Stomach (tissue), 9 donors: ENCODE measurements around the gene MYO16. TPM values are rescaled to one million over a fixed set of nuclear protein-coding genes. Genes with fewer than 3 reads are reported as not detected.

Experiments used
- DNase-seq, 2 donors: peaks; one replicate each; pipeline versions ENCODE4 v3.0.0 to v3.0.0-alpha.2; 2013 to 2019
- H3K27ac ChIP-seq, 5 donors: fragments of 200-600 bp in 4 of 5; sonication (generic) in 4 of 5; one replicate each; pipeline ENCODE4 v1.5.1; 2013 to 2019; ENCODE audit warnings: mild to moderate bottlenecking in 1 of 5, moderate library complexity in 1 of 5
- H3K27me3 ChIP-seq, 3 donors: fragments of 200-600 bp; sonication (generic); one replicate each; pipeline ENCODE4 v1.5.1; 2017 to 2019; ENCODE audit warnings: mixed run types in 1 of 3
- H3K36me3 ChIP-seq, 4 donors: fragments of 200-600 bp; sonication (generic); 1 replicate in 3 of 4; 2 replicates in 1 of 4; pipeline ENCODE4 v1.5.1; 2016 to 2019
- H3K4me1 ChIP-seq, 4 donors: fragments of 200-600 bp; sonication (generic); one replicate each; pipeline ENCODE4 v1.5.1; 2016 to 2019
- H3K4me3 ChIP-seq, 4 donors: fragments of 200-600 bp; sonication (generic) in 3 of 4; one replicate each; pipeline ENCODE4 v1.5.1; 2016 to 2019; ENCODE audit warnings: mild to moderate bottlenecking in 1 of 4
- H3K9me3 ChIP-seq, 4 donors: fragments of 200-600 bp; sonication (generic); one replicate each; pipeline ENCODE4 v1.5.1; 2016 to 2019
- CTCF ChIP-seq, 7 experiments: fragments of 450-650 bp in 4 of 7; fragments of 200-600 bp in 3 of 7; sonication (generic) in 3 of 7; IDR thresholded peaks; one replicate each; pipeline ENCODE4 v1.5.1; 2016 to 2019; ENCODE audit warnings: antibody characterized with exemption in 7 of 7, control low read depth in 2 of 7, mild to moderate bottlenecking in 1 of 7
- EP300 ChIP-seq: sonication (generic); formaldehyde crosslinking; IDR thresholded peaks from one replicate; pipeline ENCODE4 v1.6.1; 2017; ENCODE audit warnings: antibody characterized with exemption
- POLR2A ChIP-seq, 4 donors: fragments of 450-650 bp; IDR thresholded peaks; one replicate each; pipeline ENCODE4 v1.6.1; 2016; ENCODE audit warnings: antibody characterized with exemption in 4 of 4, control low read depth in 2 of 4, mild to moderate bottlenecking in 1 of 4, moderate library complexity in 1 of 4
- POLR2AphosphoS5 ChIP-seq, 3 donors: sonication (generic); formaldehyde crosslinking; IDR thresholded peaks; one replicate each; pipeline ENCODE4 v1.6.1; 2016; ENCODE audit warnings: antibody characterized with exemption in 3 of 3
- WGBS, 5 donors: extraction: QIAGEN DNeasy Blood & Tissue Kit in 3 of 5; methylation state at CpG; one replicate each; pipeline versions ENCODE4 v1.1.5 to v1.1.7; 2013 to 2018; 5-methylcytosine and 5-hydroxymethylcytosine counted together
- intact Hi-C: fragments of 100-400 bp; cut with DNase I; formaldehyde crosslinking; loops from one replicate; pipeline ENCODE4 v1.15.1; 2023; ENCODE audit warnings: low total_unique reads
- polyA plus RNA-seq, 3 donors: library from polyadenylated mRNA; stranded (reverse); fragments of 200-250 nt; gene quantifications; one replicate each; pipeline ENCODE4 v1.2.3, GENCODE V29; 2013
- total RNA-seq, 5 donors: library from RNA; depleted of rRNA; stranded (reverse); fragments of >200 nt; gene quantifications; one replicate each; pipeline versions ENCODE4 v1.1.0 to v1.2.3, GENCODE V29; 2014 to 2016
- donor health status: healthy with polysubstance abuse.
- donor health status: Bipolar disorder and iron deficiency.
- donor health status: healthy.

MYO16 gene
- total and polyA plus RNA-seq, 8 donors: under 0.01 to 1.8 (median 0.15) TPM; not detected in 3

DNA sequence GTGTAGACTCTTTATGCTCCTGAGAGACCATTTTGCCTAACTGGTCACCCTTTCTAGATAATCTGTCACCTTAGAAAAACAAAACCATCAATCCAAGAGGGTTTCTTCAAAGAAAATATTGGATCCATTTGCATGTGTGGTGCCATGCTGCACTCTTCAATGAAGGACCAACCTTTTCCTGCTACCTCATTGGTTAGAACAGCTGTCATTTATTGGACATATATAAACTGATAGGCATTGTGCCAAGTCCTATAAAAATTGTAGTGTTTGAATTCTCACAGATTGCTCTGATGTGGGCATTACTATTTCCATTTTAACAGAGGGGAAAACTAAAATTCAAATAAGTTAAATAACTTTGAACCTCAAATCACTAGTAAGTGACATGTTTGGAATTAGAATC, 333.2 kb downstream of the MYO16 start:
- TF ChIP-seq CTCF (IDR thresholded peaks at IDR 0.05) (no peak), POLR2AphosphoS5 (IDR thresholded peaks at IDR 0.05) (no peak), POLR2A (IDR thresholded peaks at IDR 0.05) (no peak), EP300 (no peak)
- Histone ChIP-seq H3K9me3 (no peaks in the 10 kb centered on the region), H3K27ac (no peak overlapping the region), H3K4me3 (no peak overlapping the region), H3K27me3 (no peaks in the 10 kb centered on the region), H3K4me1 (peaks cover 0 to 7% (median 0%) of the 10 kb centered on the region in 4 donors), H3K36me3 (no peaks in the 10 kb centered on the region)
- intact Hi-C loops: no loop called here
- no peak for DNase-seq

- DNase-seq: no peak
- TF ChIP-seq POLR2AphosphoS5 (IDR thresholded peaks at IDR 0.05) (no peak), CTCF (IDR thresholded peaks at IDR 0.05) (no peak)
- Histone ChIP-seq H3K36me3 (no peaks in the 10 kb centered on the region), H3K4me3 (no peak overlapping the region), H3K27ac (no peak overlapping the region), H3K4me1 (peaks cover 0 to 5% (median 0%) of the 10 kb centered on the region in 4 donors), H3K9me3 (no peaks in the 10 kb centered on the region), H3K27me3 (no peaks in the 10 kb centered on the region)
- intact Hi-C loops: no loop called here
- 79 to 89% (median 85%) methylated on average over 3 of the region's 3 CpGs for WGBS, 5 donors
Observed at GRCh38 chr13:108963276-108963810, 333.9 kb downstream of the MYO16 start.

GRCh38 chr13:108963846-108964600, 334.6 kb downstream of the MYO16 start:
- DNase-seq: no peak
- H3K4me1 ChIP-seq: peaks cover 0 to 5% (median 0%) of the 10 kb centered on the region in 4 donors
- intact Hi-C loops: no loop called here
- H3K36me3 ChIP-seq: no peaks in the 10 kb centered on the region
- TF ChIP-seq EP300 (no peak), CTCF (IDR thresholded peaks at IDR 0.05) (no peak), POLR2A (IDR thresholded peaks at IDR 0.05) (no peak), POLR2AphosphoS5 (IDR thresholded peaks at IDR 0.05) (no peak)
- H3K27ac ChIP-seq: no peak overlapping the region
- H3K9me3 ChIP-seq: no peaks in the 10 kb centered on the region
- H3K4me3 ChIP-seq: no peak overlapping the region
- no peaks in the 10 kb centered on the region for H3K27me3 ChIP-seq
- 71 to 81% (median 74%) methylated on average over 10 of the region's 10 CpGs for WGBS, 5 donors

DNA sequence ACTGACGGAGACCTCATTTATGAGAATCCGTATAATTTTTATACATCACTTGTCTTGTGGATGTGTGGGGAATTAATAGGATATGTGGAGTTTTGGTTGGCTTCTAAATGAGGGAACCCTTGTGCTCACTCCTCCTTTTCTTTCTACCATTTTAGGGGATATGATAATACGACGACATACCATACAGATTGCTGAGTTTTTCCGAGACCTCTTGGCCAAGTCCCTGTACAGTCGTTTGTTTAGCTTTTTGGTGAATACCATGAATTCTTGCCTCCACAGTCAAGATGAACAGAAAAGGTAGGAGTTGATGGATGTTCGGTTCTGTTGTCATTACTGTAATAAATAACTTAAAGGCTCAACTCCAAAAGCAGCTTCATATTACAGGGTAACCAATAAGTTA, 335.2 kb downstream of the MYO16 start:
- no peaks in the 10 kb centered on the region for H3K9me3 ChIP-seq
- peaks cover 0 to 5% (median 0%) of the 10 kb centered on the region in 4 donors for H3K4me1 ChIP-seq
- no peak overlapping the region for H3K4me3 ChIP-seq
- no peak for DNase-seq
- no peaks in the 10 kb centered on the region for H3K27me3 ChIP-seq
- no peaks in the 10 kb centered on the region for H3K36me3 ChIP-seq
- TF ChIP-seq POLR2A (IDR thresholded peaks at IDR 0.05): no peak
- TF ChIP-seq CTCF (IDR thresholded peaks at IDR 0.05): no peak
- TF ChIP-seq EP300: no peak
- no peak for TF ChIP-seq POLR2AphosphoS5 (IDR thresholded peaks at IDR 0.05)
- intact Hi-C loops: no loop called here
- 76 to 92% (median 88%) methylated on average over 7 of the region's 7 CpGs for WGBS, 5 donors
- H3K27ac ChIP-seq: no peak overlapping the region
